K562 (cell line): Measurements from ENCODE around the gene NUP62. TPM values are rescaled to one million over a fixed set of nuclear protein-coding genes. Genes with fewer than 3 reads are reported as not detected.

Source experiments
- BACH1 ChIP-seq: fragments of 200-800 bp; sonication (Bioruptor generic); IDR thresholded peaks from 2 replicates; pipeline ENCODE4 v1.6.1; 2016; ENCODE audit warnings: missing genetic modification characterization, missing compliant biosample characterization
- HLTF ChIP-seq: fragments of 450-650 bp; IDR thresholded peaks from 2 replicates; pipeline ENCODE4 v1.6.1; 2016
- HNRNPH1 ChIP-seq: fragments of 200-400 bp; formaldehyde crosslinking; optimal IDR thresholded peaks from 2 replicates; pipeline ENCODE3; 2017; ENCODE audit warnings: low read depth, mild to moderate bottlenecking, low read length, moderate library complexity
- MTA1 ChIP-seq: fragments of 450-650 bp; IDR thresholded peaks from 2 replicates; pipeline ENCODE4 v1.6.1; 2017; ENCODE audit warnings: borderline replicate concordance
- MTF1 ChIP-seq: fragments of 250-450 bp; sonication (Bioruptor Pico); IDR thresholded peaks from 2 replicates; pipeline ENCODE4 v1.9.0; 2021; ENCODE audit warnings: moderate library complexity, mild to moderate bottlenecking, inconsistent platforms, borderline replicate concordance
- NCOA4 ChIP-seq: fragments of 450-650 bp; IDR thresholded peaks from 2 replicates; pipeline ENCODE4 v1.6.1; 2018; ENCODE audit warnings: mild to moderate bottlenecking; ENCODE audit not compliant: partially characterized antibody
- TAF9B ChIP-seq: fragments of 450-650 bp; IDR thresholded peaks from 2 replicates; pipeline ENCODE4 v1.6.1; 2018; ENCODE audit warnings: mild to moderate bottlenecking; ENCODE audit not compliant: partially characterized antibody
- TBL1XR1 ChIP-seq, 2 experiments: IDR thresholded peaks; 2 replicates each; pipeline ENCODE4 v1.6.1; 2012; ENCODE audit warnings: improper control_type of control experiment in 2 of 2, low read length in 2 of 2, mild to moderate bottlenecking in 1 of 2
- polyA plus RNA-seq, 8 experiments: library from polyadenylated mRNA; depleted of rRNA in 4 of 8; stranded (reverse) in 5 of 8; unstranded in 3 of 8; fragments of >200 nt; fragmentation: Nextera tagmentation in 2 of 8; fragmentation: Illumina TruSeq in 1 of 8; extraction: Ambion mirVana in 2 of 8; extraction: Trizol in 1 of 8; gene quantifications; 2 replicates each; pipeline versions ENCODE4 v1.2.1 to v1.2.3, GENCODE V29; 2011 to 2014; ENCODE audit warnings: inconsistent platforms in 1 of 8, missing spikeins in 1 of 8
- total RNA-seq, 7 experiments: library from RNA; depleted of rRNA in 6 of 7; stranded (reverse); fragments of >200 nt in 6 of 7; fragmentation: Illumina TruSeq in 2 of 7; extraction: Trizol in 2 of 7; gene quantifications; 2 replicates each; pipeline versions ENCODE4 v1.2.1 to v1.2.3, GENCODE V29; 2011 to 2021; ENCODE audit warnings: low replicate concordance in 1 of 7
- TF ChIP-seq, protein P1 (sequence below): fragments of 250-450 bp; sonication (Bioruptor Pico); IDR thresholded peaks from 2 replicates; pipeline ENCODE4 v1.8.0; 2021; ENCODE audit warnings: mild to moderate bottlenecking, moderate library complexity
- TF ChIP-seq, protein P2 (sequence below): IDR thresholded peaks from 2 replicates; pipeline ENCODE4 v1.6.1; 2011; ENCODE audit warnings: borderline replicate concordance, low read depth, mild to moderate bottlenecking, moderate library complexity, low read length; ENCODE audit not compliant: insufficient read depth, poor library complexity, severe bottlenecking
- TF ChIP-seq, protein P3 (sequence below): fragments of 450-650 bp; formaldehyde crosslinking; IDR thresholded peaks from 2 replicates; pipeline ENCODE4 v1.4.0; 2022; ENCODE audit warnings: missing genetic modification characterization
- TF ChIP-seq, protein P4 (sequence below): fragments of 150-350 bp; conservative IDR thresholded peaks from 2 replicates; pipeline ENCODE4 v1.6.1; 2014; ENCODE audit warnings: low read length
- TF ChIP-seq, protein P5 (sequence below), 3 experiments: IDR thresholded peaks in 2 of 3; conservative IDR thresholded peaks in 1 of 3; 2 replicates each; pipeline ENCODE4 v1.5.1; 2011 to 2012; ENCODE audit warnings: low read length in 3 of 3, mild to moderate bottlenecking in 3 of 3, control low read depth in 2 of 3, improper control_type of control experiment in 1 of 3, inconsistent platforms in 1 of 3, low read depth in 1 of 3, mixed read lengths in 1 of 3, moderate library complexity in 1 of 3; ENCODE audit not compliant: insufficient read depth in 2 of 3

The NUP62 gene
- total and polyA plus RNA-seq, 9 of the 15 experiments (the other 6 are each of a cell fraction or from before 2014, with no cell fraction given): 16.9 to 109 (median 66.0) TPM

DNA sequence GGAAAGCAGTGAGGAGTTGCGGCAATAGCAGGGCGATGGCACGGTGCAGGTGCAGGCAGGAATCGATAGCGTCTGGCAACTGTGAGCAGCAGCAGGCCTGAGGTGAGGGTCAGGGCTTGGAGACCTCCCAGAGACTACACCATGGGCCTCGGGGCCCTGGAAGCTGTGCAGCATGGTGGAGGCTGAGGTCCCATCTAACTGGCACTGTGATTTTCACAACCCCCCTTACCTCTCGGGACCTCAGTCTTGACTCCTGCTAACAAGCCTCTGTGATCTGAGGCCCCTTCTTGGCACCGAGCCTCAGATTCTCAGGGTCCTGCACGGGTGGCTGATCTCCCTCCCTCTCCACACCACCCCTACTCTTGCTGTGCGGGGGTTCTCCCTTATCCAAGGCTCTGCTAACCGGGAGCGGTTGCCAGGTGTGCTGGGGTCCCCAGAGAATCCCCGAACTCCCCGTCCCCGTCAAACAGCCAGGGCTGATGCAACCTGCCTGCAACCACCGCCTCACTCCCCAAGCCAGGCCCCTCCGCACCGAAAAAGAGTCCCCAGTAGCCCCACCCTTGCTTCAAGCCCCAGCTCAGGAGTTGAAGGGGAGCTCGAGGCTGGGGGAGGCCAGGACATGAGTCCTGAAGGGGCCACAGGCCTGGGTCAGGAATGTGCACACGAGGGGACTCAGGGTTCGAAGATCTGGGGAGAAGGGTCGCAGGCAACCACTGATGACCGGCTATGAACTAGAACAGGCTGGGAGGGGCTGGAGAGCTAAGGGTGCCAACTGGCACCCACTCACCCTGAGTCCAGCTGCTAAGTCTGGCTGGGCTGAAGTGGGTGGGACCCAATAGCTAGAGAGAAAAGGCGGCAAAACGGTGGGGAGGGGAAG is 5.1 kb downstream of the NUP62 start (continued):
- TF ChIP-seq, protein P1, sequence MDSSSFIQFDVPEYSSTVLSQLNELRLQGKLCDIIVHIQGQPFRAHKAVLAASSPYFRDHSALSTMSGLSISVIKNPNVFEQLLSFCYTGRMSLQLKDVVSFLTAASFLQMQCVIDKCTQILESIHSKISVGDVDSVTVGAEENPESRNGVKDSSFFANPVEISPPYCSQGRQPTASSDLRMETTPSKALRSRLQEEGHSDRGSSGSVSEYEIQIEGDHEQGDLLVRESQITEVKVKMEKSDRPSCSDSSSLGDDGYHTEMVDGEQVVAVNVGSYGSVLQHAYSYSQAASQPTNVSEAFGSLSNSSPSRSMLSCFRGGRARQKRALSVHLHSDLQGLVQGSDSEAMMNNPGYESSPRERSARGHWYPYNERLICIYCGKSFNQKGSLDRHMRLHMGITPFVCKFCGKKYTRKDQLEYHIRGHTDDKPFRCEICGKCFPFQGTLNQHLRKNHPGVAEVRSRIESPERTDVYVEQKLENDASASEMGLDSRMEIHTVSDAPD: 0 out of 2 replicates have a peak, but pooled peaks have one; percentile 27
- TF ChIP-seq, protein P2, sequence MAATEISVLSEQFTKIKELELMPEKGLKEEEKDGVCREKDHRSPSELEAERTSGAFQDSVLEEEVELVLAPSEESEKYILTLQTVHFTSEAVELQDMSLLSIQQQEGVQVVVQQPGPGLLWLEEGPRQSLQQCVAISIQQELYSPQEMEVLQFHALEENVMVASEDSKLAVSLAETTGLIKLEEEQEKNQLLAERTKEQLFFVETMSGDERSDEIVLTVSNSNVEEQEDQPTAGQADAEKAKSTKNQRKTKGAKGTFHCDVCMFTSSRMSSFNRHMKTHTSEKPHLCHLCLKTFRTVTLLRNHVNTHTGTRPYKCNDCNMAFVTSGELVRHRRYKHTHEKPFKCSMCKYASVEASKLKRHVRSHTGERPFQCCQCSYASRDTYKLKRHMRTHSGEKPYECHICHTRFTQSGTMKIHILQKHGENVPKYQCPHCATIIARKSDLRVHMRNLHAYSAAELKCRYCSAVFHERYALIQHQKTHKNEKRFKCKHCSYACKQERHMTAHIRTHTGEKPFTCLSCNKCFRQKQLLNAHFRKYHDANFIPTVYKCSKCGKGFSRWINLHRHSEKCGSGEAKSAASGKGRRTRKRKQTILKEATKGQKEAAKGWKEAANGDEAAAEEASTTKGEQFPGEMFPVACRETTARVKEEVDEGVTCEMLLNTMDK: no peak
- TF ChIP-seq, protein P3, sequence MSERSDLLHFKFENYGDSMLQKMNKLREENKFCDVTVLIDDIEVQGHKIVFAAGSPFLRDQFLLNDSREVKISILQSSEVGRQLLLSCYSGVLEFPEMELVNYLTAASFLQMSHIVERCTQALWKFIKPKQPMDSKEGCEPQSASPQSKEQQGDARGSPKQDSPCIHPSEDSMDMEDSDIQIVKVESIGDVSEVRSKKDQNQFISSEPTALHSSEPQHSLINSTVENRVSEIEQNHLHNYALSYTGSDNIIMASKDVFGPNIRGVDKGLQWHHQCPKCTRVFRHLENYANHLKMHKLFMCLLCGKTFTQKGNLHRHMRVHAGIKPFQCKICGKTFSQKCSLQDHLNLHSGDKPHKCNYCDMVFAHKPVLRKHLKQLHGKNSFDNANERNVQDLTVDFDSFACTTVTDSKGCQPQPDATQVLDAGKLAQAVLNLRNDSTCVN: no peak
- TF ChIP-seq, protein P4, sequence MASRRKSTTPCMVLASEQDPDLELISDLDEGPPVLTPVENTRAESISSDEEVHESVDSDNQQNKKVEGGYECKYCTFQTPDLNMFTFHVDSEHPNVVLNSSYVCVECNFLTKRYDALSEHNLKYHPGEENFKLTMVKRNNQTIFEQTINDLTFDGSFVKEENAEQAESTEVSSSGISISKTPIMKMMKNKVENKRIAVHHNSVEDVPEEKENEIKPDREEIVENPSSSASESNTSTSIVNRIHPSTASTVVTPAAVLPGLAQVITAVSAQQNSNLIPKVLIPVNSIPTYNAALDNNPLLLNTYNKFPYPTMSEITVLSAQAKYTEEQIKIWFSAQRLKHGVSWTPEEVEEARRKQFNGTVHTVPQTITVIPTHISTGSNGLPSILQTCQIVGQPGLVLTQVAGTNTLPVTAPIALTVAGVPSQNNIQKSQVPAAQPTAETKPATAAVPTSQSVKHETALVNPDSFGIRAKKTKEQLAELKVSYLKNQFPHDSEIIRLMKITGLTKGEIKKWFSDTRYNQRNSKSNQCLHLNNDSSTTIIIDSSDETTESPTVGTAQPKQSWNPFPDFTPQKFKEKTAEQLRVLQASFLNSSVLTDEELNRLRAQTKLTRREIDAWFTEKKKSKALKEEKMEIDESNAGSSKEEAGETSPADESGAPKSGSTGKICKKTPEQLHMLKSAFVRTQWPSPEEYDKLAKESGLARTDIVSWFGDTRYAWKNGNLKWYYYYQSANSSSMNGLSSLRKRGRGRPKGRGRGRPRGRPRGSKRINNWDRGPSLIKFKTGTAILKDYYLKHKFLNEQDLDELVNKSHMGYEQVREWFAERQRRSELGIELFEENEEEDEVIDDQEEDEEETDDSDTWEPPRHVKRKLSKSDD: no peak; the same call in 1 of the 2 replicates
- peak; percentile 51; the same call in 1 of the 2 replicates for TF ChIP-seq MTA1
- TF ChIP-seq MTF1 (CRISPR knock-in tag): peak; percentile 53; the same call in 1 of the 2 replicates
- no peak for TF ChIP-seq TAF9B
- TF ChIP-seq, protein P5, sequence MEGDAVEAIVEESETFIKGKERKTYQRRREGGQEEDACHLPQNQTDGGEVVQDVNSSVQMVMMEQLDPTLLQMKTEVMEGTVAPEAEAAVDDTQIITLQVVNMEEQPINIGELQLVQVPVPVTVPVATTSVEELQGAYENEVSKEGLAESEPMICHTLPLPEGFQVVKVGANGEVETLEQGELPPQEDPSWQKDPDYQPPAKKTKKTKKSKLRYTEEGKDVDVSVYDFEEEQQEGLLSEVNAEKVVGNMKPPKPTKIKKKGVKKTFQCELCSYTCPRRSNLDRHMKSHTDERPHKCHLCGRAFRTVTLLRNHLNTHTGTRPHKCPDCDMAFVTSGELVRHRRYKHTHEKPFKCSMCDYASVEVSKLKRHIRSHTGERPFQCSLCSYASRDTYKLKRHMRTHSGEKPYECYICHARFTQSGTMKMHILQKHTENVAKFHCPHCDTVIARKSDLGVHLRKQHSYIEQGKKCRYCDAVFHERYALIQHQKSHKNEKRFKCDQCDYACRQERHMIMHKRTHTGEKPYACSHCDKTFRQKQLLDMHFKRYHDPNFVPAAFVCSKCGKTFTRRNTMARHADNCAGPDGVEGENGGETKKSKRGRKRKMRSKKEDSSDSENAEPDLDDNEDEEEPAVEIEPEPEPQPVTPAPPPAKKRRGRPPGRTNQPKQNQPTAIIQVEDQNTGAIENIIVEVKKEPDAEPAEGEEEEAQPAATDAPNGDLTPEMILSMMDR (IDR thresholded peaks at IDR 0.05 in 2 of 3, conservative IDR thresholded peaks at IDR 0.05 in 1 of 3; ENCODE audit: insufficient read depth in 2 of 3, low read depth in 1 of 3, low read length in 3 of 3): no peak
- TF ChIP-seq TBL1XR1 (IDR thresholded peaks at IDR 0.05; ENCODE audit: low read length in 2 of 2): no peak; a peak in 1 of 4 replicates
- peak; percentile 43; the same call in 1 of the 2 replicates for TF ChIP-seq BACH1 (tag)
- TF ChIP-seq HLTF: no peak
- no peak for TF ChIP-seq HNRNPH1
- TF ChIP-seq NCOA4: no peak
